ENCODE data around the gene CD300E.

DNA sequence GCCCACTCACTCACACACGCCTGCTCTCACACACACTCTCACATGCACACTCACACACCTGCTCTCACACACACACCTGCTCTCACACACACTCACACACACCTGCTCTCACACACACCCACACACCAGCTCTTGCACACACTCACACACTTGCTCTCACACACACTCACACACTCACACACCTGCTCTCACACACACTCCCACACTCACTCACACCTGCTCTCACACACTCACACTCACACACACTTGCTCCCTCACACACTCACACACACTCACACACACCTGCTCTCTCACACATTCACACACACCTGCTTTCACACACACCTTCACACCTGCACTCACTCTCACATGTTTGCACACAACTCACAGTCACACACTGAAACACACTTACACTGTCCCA lies 60.2 kb downstream of the CD300E start:
- TF ChIP-seq, protein P1, sequence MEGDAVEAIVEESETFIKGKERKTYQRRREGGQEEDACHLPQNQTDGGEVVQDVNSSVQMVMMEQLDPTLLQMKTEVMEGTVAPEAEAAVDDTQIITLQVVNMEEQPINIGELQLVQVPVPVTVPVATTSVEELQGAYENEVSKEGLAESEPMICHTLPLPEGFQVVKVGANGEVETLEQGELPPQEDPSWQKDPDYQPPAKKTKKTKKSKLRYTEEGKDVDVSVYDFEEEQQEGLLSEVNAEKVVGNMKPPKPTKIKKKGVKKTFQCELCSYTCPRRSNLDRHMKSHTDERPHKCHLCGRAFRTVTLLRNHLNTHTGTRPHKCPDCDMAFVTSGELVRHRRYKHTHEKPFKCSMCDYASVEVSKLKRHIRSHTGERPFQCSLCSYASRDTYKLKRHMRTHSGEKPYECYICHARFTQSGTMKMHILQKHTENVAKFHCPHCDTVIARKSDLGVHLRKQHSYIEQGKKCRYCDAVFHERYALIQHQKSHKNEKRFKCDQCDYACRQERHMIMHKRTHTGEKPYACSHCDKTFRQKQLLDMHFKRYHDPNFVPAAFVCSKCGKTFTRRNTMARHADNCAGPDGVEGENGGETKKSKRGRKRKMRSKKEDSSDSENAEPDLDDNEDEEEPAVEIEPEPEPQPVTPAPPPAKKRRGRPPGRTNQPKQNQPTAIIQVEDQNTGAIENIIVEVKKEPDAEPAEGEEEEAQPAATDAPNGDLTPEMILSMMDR (IDR thresholded peaks at IDR 0.05; ENCODE audit: extremely low read depth in 1 of 2, insufficient read depth in 1 of 2, low read depth in 1 of 2, low read length in 2 of 2) = no peak
- no peak for TF ChIP-seq POLR2AphosphoS5 (IDR thresholded peaks at IDR 0.05; ENCODE audit: insufficient read depth, low read depth, low read length)
- TF ChIP-seq, protein P2, sequence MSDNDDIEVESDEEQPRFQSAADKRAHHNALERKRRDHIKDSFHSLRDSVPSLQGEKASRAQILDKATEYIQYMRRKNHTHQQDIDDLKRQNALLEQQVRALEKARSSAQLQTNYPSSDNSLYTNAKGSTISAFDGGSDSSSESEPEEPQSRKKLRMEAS (IDR thresholded peaks at IDR 0.05; ENCODE audit: insufficient read depth, insufficient read length) = no peak

Measured in endothelial cell of umbilical vein (primary cell).